GM19240 (cell line): ENCODE data around the gene PCBD1.
A peak's percentile ranks its signal among the peaks of the same experiment; 100 is the strongest.
"Not testable (repeated sequence)": the region's sequence is repeated elsewhere in the genome, so short reads cannot be mapped to it uniquely, and the experiment has no call there.

ENCODE experiments used
- DNase-seq: peaks from one replicate; pipeline ENCODE4 v3.0.0; 2011; ENCODE audit warnings: low spot score; ENCODE audit not compliant: insufficient read length

The PCBD1 gene

DNA sequence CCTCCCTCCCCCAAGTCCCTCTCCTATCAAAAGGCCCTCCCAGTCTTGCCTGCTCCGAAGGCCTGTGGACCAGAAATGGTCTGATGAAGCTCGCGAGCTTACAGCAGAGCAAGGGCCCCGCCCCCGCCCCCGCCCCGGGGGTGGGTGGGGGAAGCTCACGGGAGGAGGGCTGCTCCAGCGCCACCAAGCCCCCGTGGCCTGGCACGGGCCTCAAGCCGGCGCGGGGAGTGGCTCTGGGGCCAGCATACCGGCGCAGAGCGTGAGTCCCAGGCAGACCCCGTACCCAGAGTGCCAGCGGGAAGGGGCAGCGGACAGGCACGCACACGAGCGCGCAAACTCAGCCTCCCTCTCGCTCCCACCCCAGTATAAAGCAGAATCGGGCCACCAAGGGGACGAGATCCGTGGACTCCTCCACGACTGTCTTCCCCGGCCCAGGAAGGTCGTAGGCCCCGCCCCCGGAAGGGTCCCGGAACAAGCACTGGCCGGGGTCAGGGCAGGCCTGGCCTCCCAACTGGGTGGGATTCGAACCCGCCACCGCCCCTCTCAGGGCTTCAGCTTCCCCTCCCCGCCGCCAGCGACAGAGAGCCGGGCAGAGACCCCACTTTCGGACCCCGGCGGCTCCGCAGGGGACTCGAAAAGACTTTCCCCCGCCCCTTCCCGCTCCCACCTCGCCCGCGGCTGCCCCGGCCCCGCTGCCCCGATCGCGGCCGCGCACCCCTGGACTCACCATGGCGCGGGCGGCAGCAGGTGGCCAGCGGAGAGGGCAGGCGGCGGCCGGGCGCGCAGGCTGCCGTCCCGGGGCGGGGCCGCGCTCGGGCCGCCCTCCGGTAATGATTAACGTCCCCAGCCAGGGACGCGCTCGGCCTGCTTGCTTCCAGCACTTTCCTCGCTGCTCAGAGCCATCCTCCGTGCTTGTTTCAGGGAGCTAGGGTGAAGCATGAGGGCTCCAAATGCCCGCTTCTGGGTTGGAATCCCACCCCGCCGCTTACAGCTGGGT is at the start of gene PCBD1:
PCBD1 (minus strand) TSS at position 762 of the 997 bp plus-strand sequence; CDS start at position 730, 32 bp downstream.
- peak; percentile 67 for DNase-seq

DNA sequence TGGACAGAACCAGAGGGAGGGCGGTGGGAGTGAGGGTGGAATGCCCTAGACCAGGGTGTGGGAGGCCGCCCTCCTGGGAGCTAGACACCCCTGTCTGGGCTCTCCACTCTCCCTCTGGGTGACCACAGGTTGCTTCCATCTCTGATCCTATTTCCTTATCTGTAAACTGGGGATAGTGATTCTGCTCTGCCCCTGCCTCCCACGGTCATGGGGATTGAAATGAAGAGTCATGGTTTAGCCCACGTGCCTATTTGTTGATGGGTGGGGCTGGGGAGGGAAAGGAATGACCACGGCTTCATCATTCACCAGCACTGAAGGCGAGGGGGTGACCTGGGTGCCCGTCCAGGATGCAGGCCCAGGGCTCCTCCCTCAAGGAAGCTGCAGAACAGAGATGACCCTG is 49.3 kb upstream of the PCBD1 start:
- no peak for DNase-seq

DNA sequence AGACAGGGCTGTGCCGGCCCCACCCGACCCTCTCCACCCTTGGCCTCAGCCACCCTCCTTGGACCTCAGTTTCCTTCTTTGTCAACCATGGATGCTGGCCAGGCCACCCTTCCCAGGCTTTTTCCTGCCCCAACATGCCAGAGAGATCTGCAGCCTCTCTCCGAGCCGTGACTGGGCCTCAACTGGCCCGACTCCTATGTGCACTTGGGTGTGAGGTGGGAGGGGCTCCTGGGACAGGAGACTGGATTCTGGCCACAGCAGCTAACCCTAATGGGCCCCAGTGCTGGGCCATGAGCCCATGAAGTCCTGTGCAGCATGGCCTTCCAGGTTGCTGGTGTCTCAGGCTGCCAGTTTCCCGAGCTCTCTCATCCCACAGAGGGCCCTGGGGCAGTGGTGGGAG is 47.7 kb upstream of the PCBD1 start:
- no peak for DNase-seq

DNA sequence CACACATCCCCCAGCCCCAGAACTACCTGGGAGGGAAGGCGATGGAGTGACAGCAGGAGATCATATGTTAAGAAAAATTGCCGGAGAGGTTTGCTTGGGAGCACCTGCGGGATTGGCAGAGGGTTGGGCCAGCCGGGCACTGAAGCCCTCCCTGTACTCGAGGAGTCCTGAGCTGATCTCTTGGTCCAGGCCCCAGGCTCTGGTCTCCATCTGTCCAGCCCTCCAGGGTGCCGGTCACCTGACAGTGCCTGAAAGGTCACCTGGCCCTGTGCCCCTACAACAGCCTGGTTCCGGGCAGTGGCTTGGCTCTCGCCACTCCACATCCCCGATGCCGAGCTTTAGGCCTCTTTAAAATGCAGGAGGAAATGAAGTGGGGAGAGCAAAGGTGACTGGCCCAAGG is 47.3 kb upstream of the PCBD1 start:
- no peak for DNase-seq

DNA sequence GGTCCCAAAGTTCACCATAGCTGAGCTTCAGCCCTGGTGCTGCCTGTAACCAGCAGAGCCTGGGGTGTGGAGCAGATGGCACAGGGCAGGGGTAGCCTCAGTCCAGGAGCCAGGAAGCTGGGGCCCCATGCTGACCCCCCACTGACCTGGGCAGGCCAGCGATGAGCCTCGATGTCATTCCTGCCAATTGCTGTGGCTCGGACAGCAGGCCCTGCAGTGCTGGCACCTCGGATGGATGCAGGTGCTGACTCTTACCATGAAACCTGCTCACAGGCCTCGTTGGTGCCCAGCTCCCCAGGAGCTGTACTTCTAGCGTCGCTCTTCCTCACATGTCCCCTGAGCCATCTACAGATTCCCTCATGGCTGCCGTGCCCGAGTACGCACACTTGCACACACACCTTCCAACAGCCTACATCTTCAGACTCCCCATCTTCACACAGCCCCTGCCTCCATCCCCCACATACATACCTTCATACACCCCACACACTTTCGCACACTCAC is 46.8 kb upstream of the PCBD1 start:
- DNase-seq, result no peak

DNA sequence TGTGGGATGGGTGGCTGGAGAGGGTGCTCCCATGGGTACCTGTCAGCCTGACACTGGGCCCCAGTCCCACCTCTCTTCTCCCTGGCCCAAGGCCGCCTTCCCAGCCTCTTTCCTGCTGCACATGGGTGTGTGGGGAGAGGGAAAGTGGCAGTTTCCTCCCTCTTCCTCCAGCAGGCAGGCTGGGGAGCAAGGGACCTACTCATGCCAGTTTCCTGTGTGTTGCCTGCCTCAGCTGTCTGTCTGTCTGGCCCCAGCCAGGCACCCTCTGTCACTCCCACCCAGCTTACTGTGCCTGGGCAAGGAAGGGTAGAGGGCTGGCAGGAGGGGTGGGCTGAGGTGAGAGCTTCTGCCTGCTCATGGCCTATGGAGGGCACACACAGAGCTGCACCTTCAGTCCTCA is 46.3 kb upstream of the PCBD1 start:
- DNase-seq, result no peak

DNA sequence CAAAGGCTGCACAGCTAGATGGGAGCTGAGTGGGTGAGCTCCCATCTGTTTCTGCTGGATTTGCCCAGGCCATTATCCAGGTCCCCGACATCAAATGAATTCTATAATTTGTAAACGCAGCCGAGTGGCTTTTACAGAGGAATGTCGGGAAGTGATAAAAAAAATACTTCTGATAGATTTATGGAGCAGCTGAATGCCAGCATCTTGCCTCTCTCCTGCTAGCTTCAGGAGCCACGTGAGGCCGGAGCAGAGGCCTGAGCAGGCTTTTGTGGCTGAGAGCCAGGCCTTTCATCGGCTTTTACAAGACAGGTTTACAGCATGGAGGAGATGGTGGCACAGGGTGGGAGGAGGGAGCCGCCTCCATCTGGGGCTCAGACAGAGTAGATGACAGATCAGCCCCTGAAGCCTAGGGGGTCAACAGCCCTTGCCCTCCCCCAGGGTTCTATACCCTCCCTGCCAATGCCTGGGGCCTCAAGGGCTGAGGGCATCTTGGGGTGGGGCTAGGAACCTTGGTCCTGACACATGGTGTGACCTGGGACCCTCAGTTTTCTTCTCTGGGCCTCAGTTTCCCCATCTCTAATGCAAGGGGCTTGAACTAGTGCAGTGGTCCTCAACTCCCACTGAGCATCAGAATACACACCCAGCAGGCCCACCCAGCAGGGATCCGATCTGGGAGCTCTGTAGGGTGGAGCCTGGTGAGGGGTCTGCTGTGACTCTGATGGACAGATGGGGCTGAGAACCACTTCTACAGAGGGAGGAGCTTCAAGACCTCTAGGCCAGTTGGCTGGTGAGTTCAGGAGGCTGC is 44.2 kb upstream of the PCBD1 start:
- no peak for DNase-seq

DNA sequence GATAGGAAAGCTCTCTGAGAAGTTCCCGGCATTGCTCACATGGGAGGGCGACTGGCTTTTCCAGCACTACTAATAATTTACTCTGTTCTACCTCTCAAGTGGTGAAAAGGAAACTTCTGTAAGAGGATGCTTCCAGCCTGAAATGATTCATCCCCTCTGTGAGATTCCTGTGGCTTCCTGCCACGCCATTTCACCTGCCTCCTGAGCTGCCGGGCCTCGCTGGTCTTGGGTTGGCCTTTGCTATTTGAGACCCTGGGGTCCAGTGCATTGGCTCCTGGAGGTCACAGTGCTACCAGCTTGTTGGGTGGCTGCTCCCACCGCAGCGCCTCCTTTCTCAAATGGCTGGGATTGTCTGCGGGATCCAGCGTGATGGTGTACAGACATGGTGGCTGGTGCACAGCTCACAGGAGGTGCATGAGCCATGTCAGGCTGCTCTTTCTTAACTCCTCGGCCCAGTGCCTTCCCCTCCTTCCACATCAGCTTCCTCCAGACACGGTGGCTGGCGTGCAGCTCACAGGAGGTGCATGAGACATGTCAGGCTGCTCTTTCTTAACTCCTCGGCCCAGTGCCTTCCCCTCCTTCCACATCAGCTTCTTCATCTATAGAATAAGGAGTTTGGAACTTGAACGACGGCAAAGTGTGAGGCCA is 42.9 kb upstream of the PCBD1 start:
- no peak for DNase-seq

DNA sequence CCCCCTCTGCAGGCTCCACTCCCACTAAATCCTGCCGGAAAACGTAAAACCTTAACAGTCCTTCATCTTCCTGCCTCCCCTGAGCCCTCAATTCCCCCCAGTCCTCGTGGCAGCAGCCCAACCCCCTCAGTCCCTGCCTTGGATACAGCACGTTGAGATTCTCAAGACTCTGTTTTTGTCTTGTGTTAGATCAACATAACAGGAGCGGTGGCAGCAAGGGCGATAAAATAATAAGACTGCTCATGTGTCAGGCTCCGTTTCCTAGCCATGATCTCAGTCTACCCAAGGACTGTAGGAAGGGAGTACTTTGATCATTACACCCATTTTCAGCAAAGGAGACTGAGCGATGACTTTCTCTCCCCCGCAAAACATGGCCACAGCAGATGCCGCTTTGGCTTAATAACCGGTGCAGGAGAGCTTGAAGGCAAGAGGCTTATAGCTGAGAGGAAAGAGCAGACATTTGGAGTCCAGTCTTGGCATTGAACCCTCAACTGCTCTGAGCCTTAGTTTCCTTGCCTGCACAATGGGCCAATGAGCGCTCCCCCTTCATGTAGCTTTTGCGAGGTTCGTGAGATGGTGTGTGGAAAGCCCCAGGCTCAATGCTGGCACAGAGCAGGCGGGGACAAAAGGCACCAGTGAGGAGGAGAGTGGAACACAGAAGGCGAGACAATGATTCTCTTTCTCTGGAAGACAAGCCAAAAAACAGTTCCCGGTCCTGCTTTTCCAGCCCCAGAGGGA is 42.1 kb upstream of the PCBD1 start:
- no peak for DNase-seq

DNA sequence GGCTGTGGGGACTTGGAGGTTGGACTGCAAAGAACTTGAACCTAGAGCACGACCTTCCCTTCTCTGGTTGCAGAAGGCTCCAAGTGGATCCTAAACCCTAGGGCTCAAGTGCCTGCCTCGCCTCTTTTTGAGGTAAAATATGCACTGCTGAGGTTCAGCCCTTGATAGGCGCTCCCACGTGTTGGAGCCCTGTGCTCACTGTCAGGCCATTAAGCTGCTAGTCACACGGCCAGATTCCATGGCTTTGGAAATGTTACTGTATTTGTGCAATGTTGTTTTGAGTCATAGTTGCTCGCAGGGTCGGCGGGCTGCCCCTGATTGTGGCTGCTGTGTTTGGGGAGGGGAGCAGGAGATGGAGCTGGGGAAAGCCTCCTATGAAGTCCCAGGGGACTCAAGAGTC is 39.8 kb upstream of the PCBD1 start:
- DNase-seq, result no peak

DNA sequence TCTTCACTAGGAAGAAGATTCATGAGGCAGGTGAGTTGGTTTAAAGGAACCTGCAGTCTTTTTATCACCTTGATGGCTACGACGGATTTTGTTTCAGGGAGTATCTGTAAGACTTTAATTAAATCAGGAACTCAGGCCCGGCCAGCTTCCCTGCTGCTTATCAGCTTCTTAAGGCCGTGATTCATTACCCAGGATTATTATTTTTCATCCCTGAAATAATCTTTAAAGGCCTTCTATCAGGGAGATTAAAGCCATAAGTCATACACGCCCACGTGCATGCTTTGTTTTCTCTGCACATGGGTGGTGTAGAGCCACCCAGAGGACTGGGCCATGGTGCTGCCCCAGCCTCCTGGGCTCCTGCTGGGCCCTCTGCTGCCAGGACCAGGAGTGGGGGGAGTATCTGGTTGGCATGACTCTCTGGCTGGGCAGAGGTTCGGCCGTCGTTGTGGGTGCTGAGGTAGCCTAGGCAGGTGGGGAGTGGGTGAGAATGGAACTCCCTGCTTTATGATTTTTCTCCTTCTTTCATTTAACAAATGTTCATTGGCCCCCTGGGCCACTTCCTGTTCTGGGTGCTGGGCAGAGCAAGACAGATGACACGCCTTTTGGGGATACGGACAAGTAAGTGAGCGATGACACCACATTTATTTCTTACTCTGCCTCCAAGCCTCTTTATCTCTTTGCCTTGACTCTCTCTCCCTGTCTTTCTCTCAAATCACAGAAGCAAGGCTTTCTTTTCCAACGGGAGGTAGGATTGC is 39.0 kb upstream of the PCBD1 start:
- DNase-seq, result no peak

DNA sequence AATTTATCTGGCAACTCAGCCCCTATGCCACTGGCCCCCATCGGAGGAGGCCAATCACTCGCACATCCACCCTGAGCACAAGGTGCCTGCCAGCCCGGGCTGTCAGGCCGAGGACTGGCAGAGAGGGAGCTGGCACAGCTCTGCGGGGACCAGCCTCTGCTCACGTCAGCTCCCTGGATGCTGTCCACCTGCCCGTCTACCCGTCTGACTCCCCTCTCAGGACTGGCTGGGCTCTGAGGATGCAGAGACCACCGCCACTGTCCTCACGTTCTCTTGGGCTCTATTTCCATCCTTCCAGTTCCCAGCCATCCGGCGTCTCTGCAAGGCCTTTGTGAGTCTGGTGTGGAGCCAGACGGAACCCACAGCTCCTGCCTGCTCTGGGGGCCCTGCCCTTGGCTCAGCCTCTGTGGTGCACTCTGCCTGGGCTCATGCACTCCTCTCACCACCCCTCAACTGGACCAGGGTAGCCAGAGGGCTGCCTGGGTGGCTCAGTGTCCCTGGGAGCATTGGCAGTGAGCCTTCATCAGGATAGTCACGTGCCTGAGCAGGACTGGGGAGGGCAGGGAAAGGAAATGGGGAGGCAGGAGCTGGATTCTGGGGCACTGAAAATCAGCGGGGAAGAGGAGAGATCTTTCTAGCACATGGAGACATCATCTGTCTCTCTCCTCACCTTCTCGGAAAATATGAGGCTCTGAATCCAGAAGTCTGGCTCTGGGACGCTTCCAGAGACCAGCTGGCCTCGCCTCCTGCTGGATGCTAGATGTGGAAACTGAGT is 38.0 kb upstream of the PCBD1 start:
- DNase-seq, result no peak

DNA sequence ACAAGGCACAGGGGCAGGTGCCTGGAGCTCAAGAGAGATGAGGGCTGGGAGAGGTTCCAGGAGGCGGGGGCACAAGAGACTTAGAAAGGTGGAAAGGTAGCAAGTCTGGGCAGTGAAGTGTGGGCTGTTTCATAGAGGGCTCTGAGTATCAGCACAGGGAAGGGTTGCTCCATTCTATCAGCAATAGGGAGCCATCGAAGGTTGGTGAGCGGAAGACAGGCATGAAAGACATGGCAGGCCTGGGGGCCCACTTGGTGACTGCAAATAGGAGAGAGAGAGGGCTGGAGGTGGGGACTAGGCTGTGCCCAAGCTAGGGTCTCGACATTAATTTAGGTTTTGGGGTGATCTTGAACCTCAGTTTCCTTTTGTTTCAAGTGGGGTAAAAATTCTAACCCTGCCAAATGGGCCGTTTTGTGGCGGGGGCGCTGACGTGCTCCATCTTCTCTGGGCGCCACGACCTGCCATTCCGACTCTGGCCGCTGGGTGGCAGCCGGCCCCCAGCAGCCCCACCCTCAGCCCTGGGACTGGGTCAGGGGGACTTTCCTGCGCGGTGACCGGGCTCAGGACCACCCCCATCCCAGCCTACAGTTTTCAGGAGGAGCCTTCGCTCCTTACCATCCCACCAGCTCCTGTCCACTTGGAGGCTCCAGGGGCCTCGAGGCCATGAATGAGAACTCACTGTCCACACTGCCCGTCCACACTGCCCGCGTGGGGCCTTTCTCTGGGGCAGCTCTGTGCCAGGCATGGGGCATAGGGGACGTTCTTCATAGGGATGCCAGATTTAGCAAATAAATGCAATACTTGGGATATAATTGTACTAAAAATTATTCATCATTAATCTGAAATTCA is 37.2 kb upstream of the PCBD1 start:
- DNase-seq, result peak; percentile 70

DNA sequence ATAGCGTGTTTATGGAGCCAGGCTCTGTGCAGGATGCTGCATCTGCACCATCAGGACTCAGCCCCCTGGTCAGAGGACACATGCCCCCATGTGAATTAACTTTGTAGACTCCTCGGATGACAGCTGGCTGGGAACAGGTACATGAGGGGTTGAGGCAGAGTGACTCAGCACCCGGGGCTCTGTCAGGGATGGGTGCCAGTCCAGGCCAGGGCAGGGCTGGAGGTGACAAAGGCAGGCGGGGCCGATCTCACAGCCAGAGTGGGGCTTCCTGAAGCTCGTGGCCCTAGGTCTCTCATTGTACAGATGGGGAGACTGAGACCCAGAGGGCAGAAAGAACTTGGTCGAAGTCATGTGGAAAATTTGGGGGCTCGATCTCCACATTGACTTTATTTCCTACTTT is 35.3 kb upstream of the PCBD1 start:
- DNase-seq, result no peak

DNA sequence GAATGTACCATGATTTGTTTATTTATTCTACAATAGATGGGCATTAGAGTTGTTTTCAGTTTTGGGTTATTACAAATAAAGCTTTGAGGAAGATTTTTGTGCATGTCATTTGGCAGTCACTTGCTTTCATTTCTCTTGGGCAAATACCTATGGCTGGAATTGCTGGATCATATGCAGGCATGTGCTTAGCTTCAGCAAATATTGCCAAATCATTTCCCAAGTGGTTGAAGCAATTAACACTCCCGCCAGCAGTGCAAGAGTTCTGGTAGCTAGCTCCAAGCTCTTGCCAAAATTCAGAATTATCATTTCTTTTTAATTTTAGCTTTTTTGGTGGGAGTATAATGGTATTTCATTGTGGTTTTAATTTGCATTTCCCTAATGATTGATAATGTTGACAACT is 32.9 kb upstream of the PCBD1 start:
- no peak for DNase-seq

DNA sequence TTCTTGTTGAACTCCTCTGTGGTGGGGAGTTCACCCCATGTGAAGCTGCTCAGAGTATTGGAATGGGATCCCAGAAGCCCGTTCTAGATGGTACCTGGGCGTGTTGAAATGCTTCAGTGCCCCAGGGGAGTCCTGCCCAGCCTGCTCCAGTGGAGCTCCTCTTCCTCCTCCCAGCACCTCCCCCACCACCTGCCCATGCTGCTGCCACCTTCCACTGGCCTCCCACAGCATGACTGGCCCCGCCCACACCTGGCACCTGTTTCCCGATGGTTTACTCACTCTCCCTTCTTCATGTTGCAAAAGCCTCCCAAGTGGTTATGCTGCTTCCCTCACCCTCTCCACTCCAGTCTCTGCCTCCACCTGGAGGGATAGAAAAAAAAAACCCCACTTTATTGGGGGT is 32.2 kb upstream of the PCBD1 start:
- no peak for DNase-seq

DNA sequence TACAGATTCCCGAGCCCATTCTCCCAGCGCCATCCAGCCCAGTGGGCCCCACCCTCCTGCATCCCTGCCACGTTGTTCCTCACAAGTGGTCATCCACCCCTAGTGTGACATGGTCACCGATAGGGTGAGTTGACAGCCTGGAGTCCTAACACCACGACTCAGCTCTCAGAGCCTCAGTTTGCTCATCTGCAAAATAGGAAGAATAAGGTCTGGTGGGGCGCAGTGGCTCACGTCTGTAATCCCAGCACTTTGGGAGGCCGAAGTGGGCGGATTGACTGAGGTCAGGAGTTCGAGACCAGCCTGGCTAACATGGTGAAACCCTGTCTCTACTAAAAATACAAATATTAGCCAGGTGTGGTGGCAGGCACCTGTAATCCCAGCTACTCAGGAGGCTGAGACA is 31.5 kb upstream of the PCBD1 start:
- DNase-seq, result not testable (repeated sequence)

DNA sequence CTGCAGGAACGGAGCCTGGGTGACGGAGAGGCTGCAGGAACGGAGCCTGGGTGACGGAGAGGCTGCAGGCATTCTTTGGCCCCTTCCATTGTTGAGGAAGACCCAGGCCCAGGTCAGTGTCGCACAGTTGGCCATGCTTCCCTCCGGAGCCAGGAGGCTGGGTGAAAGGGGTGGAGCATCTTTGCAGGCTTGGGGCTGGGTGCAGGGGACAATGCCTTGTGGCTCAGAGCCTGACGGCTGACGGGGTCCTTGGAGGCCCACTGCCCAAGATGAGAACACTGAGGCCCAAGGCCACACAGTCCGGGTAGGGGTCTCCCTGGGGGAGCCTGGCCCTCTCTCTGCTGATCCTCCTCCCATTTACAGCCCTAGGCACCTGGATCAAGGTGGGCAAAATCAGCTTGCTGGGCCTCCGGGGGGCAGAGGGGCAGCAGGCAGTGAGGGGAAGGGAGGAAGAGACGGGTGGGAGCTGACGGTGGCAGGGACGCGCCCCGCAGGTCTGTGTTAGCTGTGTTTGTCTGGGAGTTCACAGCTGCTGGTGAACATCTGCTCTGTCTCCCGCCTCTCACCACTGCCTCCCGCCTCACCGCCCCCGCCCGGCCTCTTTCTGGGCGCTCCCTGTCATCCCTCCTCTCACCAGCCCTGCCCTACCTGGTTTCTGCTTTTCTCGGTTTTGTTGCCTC is 30.6 kb upstream of the PCBD1 start:
- no peak for DNase-seq
